Measurements from ENCODE around the gene GALE.

The GALE gene

GRCh38 chr1:23793861-23794731, 6.5 kb downstream of the GALE start:
- DNase-seq (ENCODE audit: low read depth) = no peak
- TF ChIP-seq MAX (IDR thresholded peaks at IDR 0.05; ENCODE audit: low read depth, low read length) = no peak
- no peak for TF ChIP-seq POLR2A (IDR thresholded peaks at IDR 0.05; ENCODE audit: extremely low read depth, insufficient read length)
- TF ChIP-seq MYC (IDR thresholded peaks at IDR 0.05; ENCODE audit: low read depth, low read length) = no peak
- no peak for TF ChIP-seq CTCF (IDR thresholded peaks at IDR 0.05; ENCODE audit: low read depth, low read length)
- H3K4me3 ChIP-seq (ENCODE audit: low read depth, low read length) = no peak overlapping the region

- no peak for DNase-seq (ENCODE audit: low read depth)
- TF ChIP-seq MYC (IDR thresholded peaks at IDR 0.05; ENCODE audit: low read depth, low read length) (no peak), MAX (IDR thresholded peaks at IDR 0.05; ENCODE audit: low read depth, low read length) (no peak), CTCF (IDR thresholded peaks at IDR 0.05; ENCODE audit: low read depth, low read length) (no peak), POLR2A (IDR thresholded peaks at IDR 0.05; ENCODE audit: extremely low read depth, insufficient read length) (no peak)
These were observed 7.4 kb downstream of the GALE start for GRCh38 chr1:23793018-23793781.

GRCh38 chr1:23792151-23792945, 8.2 kb downstream of the GALE start:
- DNase-seq (ENCODE audit: low read depth) = no peak
- TF ChIP-seq POLR2A (IDR thresholded peaks at IDR 0.05; ENCODE audit: extremely low read depth, insufficient read length) (no peak), MYC (IDR thresholded peaks at IDR 0.05; ENCODE audit: low read depth, low read length) (no peak), MAX (IDR thresholded peaks at IDR 0.05; ENCODE audit: low read depth, low read length) (no peak), CTCF (IDR thresholded peaks at IDR 0.05; ENCODE audit: low read depth, low read length) (no peak)
- H3K4me3 ChIP-seq (ENCODE audit: low read depth, low read length) = peak overlapping the region; percentile 86

More at GRCh38 chr1:23793018-23793781, 7.4 kb downstream of the GALE start:
- no peak overlapping the region for H3K4me3 ChIP-seq (ENCODE audit: low read depth, low read length)

GRCh38 chr1:23791516-23792047, 9.0 kb downstream of the GALE start:
- peak overlapping the region; percentile 86 for H3K4me3 ChIP-seq (ENCODE audit: low read depth, low read length)
- peak; percentile 42 for DNase-seq (ENCODE audit: low read depth)
- TF ChIP-seq MYC (IDR thresholded peaks at IDR 0.05; ENCODE audit: low read depth, low read length) = no peak
- no peak for TF ChIP-seq MAX (IDR thresholded peaks at IDR 0.05; ENCODE audit: low read depth, low read length)
- no peak for TF ChIP-seq POLR2A (IDR thresholded peaks at IDR 0.05; ENCODE audit: extremely low read depth, insufficient read length)

- peak; percentile 41; the same call in 1 of the 2 replicates for TF ChIP-seq MAX (IDR thresholded peaks at IDR 0.05; ENCODE audit: low read depth, low read length)
- peak; percentile 48; the same call in 1 of the 2 replicates for TF ChIP-seq MYC (IDR thresholded peaks at IDR 0.05; ENCODE audit: low read depth, low read length)
- no peak for TF ChIP-seq CTCF (IDR thresholded peaks at IDR 0.05; ENCODE audit: low read depth, low read length)
- peak; percentile 39 for TF ChIP-seq POLR2A (IDR thresholded peaks at IDR 0.05; ENCODE audit: extremely low read depth, insufficient read length)
- peak; percentile 92 for DNase-seq (ENCODE audit: low read depth)
- H3K4me3 ChIP-seq (ENCODE audit: low read depth, low read length) = peak within 1 kb of the TSS; percentile 86
These were observed 9.6 kb downstream of the GALE start, which contains the start of gene LYPLA2 for GRCh38 chr1:23790696-23791515. LYPLA2 (plus strand) TSS chr1:23791145; CDS start chr1:23792683, 1,538 bp downstream.
